Ovary (tissue), 9 donors: ENCODE measurements around the gene UBP1. TPM values are rescaled to one million over a fixed set of nuclear protein-coding genes. Genes with fewer than 3 reads are reported as not detected.

Source experiments
- DNase-seq, 5 donors: peaks; one replicate each; pipeline ENCODE4 v3.0.0-alpha.2; 2019 to 2020
- H3K27ac ChIP-seq, 2 donors: fragments of 200-600 bp; one replicate each; pipeline versions ENCODE4 v1.5.1 to v1.8.0; 2019 to 2022
- H3K27me3 ChIP-seq: fragments of 200-600 bp; one replicate; pipeline ENCODE4 v1.8.0; 2022
- H3K36me3 ChIP-seq: fragments of 200-600 bp; sonication (generic); one replicate; pipeline ENCODE4 v1.5.1; 2019
- H3K4me1 ChIP-seq: one replicate; pipeline ENCODE4 v1.8.1; 2013; ENCODE audit warnings: mild to moderate bottlenecking, moderate library complexity; ENCODE audit not compliant: insufficient read depth
- H3K4me3 ChIP-seq: fragments of 200-600 bp; sonication (generic); one replicate; pipeline ENCODE4 v1.5.1; 2017
- H3K9me3 ChIP-seq, 2 donors: fragments of 200-600 bp in 1 of 2; sonication (generic) in 1 of 2; one replicate each; pipeline versions ENCODE4 v1.5.1 to v1.8.1; 2013 to 2019; ENCODE audit warnings: mild to moderate bottlenecking in 1 of 2, moderate library complexity in 1 of 2
- CTCF ChIP-seq, 3 donors: fragments of 450-650 bp in 2 of 3; fragments of 200-600 bp in 1 of 3; IDR thresholded peaks; one replicate each; pipeline versions ENCODE4 v1.5.1 to v1.8.0; 2016 to 2022; ENCODE audit warnings: antibody characterized with exemption in 3 of 3, mild to moderate bottlenecking in 1 of 3
- EP300 ChIP-seq: sonication (generic); formaldehyde crosslinking; IDR thresholded peaks from one replicate; pipeline ENCODE4 v1.6.1; 2017; ENCODE audit warnings: antibody characterized with exemption
- POLR2A ChIP-seq: fragments of 450-650 bp; IDR thresholded peaks from one replicate; pipeline ENCODE4 v1.6.1; 2017; ENCODE audit warnings: antibody characterized with exemption, mild to moderate bottlenecking, moderate library complexity
- WGBS, 3 donors: extraction: QIAGEN DNeasy Blood & Tissue Kit in 1 of 3; methylation state at CpG; one replicate each; pipeline versions ENCODE4 v1.1.5 to v1.1.7; 2013 to 2017; 5-methylcytosine and 5-hydroxymethylcytosine counted together
- intact Hi-C, 4 donors: fragments of 100-400 bp; cut with DNase I; formaldehyde crosslinking; loops; one replicate each; pipeline versions ENCODE4 v1.11.0 to v1.15.1; 2022 to 2023
- polyA plus RNA-seq, 2 donors: library from polyadenylated mRNA; stranded (reverse); fragments of 200-250 nt in 1 of 2; fragments of 350-450 nt in 1 of 2; fragmentation: Illumina TruSeq in 1 of 2; extraction: RNeasy Lipid Tissue Mini Kit (QIAGEN cat#74804) in 1 of 2; gene quantifications; one replicate each; pipeline ENCODE4 v1.2.3, GENCODE V29; 2013 to 2014
- total RNA-seq, 7 donors: library from RNA; depleted of rRNA in 2 of 7; stranded (reverse); fragments of >200 nt in 2 of 7; fragmentation: NEBNext Ultra II Directional in 3 of 7; extraction: Animal tissue kit (Norgen Biotek cat#: 25700) in 3 of 7; gene quantifications; one replicate each; pipeline versions ENCODE4 v1.1.0 to v1.2.4, GENCODE V29; 2016 to 2023
- donor health status: DM: no; HTN: no; CAD: no; lungs with moderate emphysema.
- donor health status: DM: no; HTN: no; CAD: no.
- donor health status: Bipolar disorder and iron deficiency.
- donor health status: DM: yes; HTN: yes; CAD: no.
- donor health status: DM: no; HTN: no; CAD: no.
- donor health status: DM: yes; HTN: yes; CAD: no.

Gene UBP1
- total and polyA plus RNA-seq, 9 donors = 28.2 to 62.7 (median 51.8) TPM

GRCh38 chr3:33363113-33363800 is 76.9 kb downstream of the UBP1 start:
- Histone ChIP-seq H3K27me3 (no peaks in the 10 kb centered on the region), H3K27ac (no peak overlapping the region), H3K9me3 (no peaks in the 10 kb centered on the region), H3K36me3 (no peaks in the 10 kb centered on the region), H3K4me3 (no peak overlapping the region), H3K4me1 (no peaks in the 10 kb centered on the region)
- TF ChIP-seq EP300 = no peak
- TF ChIP-seq POLR2A = no peak
- no peak for TF ChIP-seq CTCF (IDR thresholded peaks at IDR 0.05)
- WGBS, 3 donors = 83 to 92% (median 91%) methylated on average over 3 of the region's 3 CpGs
- no peak for DNase-seq
- intact Hi-C loops = no loop called here

- H3K27me3 ChIP-seq = no peaks in the 10 kb centered on the region
- no peaks in the 10 kb centered on the region for H3K4me1 ChIP-seq
- H3K4me3 ChIP-seq = no peak overlapping the region
- intact Hi-C loops = no loop called here
- WGBS, 3 donors = 49 to 68% (median 59%) methylated on average over 1 of the region's 1 CpG
- no peaks in the 10 kb centered on the region for H3K9me3 ChIP-seq
- no peak for TF ChIP-seq EP300
- TF ChIP-seq CTCF (IDR thresholded peaks at IDR 0.05) = no peak
- no peak overlapping the region for H3K27ac ChIP-seq
- no peaks in the 10 kb centered on the region for H3K36me3 ChIP-seq
- no peak for DNase-seq
Measured at GRCh38 chr3:33360136-33360825, 79.9 kb downstream of the UBP1 start.

GRCh38 chr3:33358172-33358781 is 81.9 kb downstream of the UBP1 start:
- intact Hi-C loops = no loop called here
- 89 to 94% (median 93%) methylated on average over 4 of the region's 4 CpGs for WGBS, 3 donors
- TF ChIP-seq CTCF (IDR thresholded peaks at IDR 0.05) (no peak), POLR2A (no peak), EP300 (no peak)
- Histone ChIP-seq H3K27me3 (no peaks in the 10 kb centered on the region), H3K4me3 (no peak overlapping the region), H3K27ac (no peak overlapping the region), H3K9me3 (no peaks in the 10 kb centered on the region), H3K4me1 (no peaks in the 10 kb centered on the region), H3K36me3 (no peaks in the 10 kb centered on the region)
- no peak for DNase-seq

- WGBS, 3 donors = 9 to 31% (median 16%) methylated on average over 5 of the region's 5 CpGs
- H3K4me1 ChIP-seq = no peaks in the 10 kb centered on the region
Measured at GRCh38 chr3:33355611-33356010, 84.6 kb downstream of the UBP1 start.

More at GRCh38 chr3:33355611-33356010, 84.6 kb downstream of the UBP1 start:
- H3K27me3 ChIP-seq = no peaks in the 10 kb centered on the region
- H3K9me3 ChIP-seq = no peaks in the 10 kb centered on the region
- intact Hi-C loops = no loop called here
- H3K36me3 ChIP-seq = no peaks in the 10 kb centered on the region
- H3K4me3 ChIP-seq = no peak overlapping the region
- DNase-seq = no peak
- TF ChIP-seq CTCF (IDR thresholded peaks at IDR 0.05) (no peak), EP300 (no peak), POLR2A (no peak)
- H3K27ac ChIP-seq = no peak overlapping the region
